Measurements from ENCODE around the gene CABLES1. TPM values are rescaled to one million over a fixed set of nuclear protein-coding genes. Genes with fewer than 3 reads are reported as not detected.

The CABLES1 gene
- total RNA-seq, 1 donor from 2014 or later: 50.9 TPM

DNA sequence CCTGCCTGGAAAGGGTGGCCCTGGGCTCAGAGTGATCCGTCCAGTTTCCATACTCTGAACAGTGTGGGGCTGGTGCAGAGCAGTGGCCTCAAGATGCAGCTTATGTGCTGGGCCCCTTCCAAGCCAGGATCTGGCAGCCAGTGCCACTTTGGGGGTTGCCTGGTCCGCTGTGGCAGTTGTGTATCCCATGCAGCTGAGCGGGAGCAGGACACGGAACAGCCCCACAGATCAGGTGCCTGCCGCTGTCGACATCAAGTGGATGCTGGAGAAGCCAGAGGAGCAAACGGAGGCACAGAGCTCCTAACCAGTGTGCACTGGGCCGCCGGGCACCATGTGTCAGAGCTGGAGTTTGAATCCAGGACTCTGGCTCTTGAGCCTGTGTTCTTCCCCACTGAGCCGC, 112.0 kb downstream of the CABLES1 start:
- H3K4me3 Mint-ChIP-seq (ENCODE audit: unreplicated experiment): no peak overlapping the region
- H3K27ac Mint-ChIP-seq (ENCODE audit: unreplicated experiment): no peak overlapping the region
- no peaks in the 10 kb centered on the region for H3K27me3 Mint-ChIP-seq (ENCODE audit: unreplicated experiment)
- no peaks in the 10 kb centered on the region for H3K4me1 Mint-ChIP-seq (ENCODE audit: unreplicated experiment)
- H3K9me3 Mint-ChIP-seq (ENCODE audit: unreplicated experiment): peaks cover 4% of the 10 kb centered on the region
- DNase-seq (ENCODE audit: extremely low spot score, unreplicated experiment): no peak
- peaks cover 36% of the 10 kb centered on the region for H3K36me3 Mint-ChIP-seq (ENCODE audit: unreplicated experiment)
- TF ChIP-seq, protein P1, sequence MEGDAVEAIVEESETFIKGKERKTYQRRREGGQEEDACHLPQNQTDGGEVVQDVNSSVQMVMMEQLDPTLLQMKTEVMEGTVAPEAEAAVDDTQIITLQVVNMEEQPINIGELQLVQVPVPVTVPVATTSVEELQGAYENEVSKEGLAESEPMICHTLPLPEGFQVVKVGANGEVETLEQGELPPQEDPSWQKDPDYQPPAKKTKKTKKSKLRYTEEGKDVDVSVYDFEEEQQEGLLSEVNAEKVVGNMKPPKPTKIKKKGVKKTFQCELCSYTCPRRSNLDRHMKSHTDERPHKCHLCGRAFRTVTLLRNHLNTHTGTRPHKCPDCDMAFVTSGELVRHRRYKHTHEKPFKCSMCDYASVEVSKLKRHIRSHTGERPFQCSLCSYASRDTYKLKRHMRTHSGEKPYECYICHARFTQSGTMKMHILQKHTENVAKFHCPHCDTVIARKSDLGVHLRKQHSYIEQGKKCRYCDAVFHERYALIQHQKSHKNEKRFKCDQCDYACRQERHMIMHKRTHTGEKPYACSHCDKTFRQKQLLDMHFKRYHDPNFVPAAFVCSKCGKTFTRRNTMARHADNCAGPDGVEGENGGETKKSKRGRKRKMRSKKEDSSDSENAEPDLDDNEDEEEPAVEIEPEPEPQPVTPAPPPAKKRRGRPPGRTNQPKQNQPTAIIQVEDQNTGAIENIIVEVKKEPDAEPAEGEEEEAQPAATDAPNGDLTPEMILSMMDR (IDR thresholded peaks at IDR 0.05): no peak

DNA sequence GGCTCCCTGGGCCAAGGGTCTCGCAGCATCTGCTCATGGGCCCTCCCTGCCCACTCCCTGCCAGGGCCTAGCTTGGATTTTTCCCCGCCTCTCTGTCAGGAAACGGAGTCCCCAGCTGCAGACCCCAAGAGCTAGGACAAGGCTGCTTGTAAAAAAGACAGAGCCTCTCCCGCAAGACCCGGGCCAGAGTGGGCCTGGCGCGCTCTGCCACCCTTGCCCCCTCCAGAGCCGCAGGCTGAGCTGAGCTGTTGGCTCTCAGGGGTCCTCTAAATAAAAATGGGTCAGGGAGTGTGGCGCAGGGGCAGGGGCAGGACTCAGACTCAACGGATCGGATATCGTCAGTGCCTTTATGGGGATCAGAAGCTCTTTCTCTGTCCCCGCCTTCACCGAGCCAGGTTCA, 112.6 kb downstream of the CABLES1 start:
- DNase-seq (ENCODE audit: extremely low spot score, unreplicated experiment): no peak
- H3K4me3 Mint-ChIP-seq (ENCODE audit: unreplicated experiment): no peak overlapping the region
- H3K27me3 Mint-ChIP-seq (ENCODE audit: unreplicated experiment): no peaks in the 10 kb centered on the region
- no peaks in the 10 kb centered on the region for H3K4me1 Mint-ChIP-seq (ENCODE audit: unreplicated experiment)
- no peak overlapping the region for H3K27ac Mint-ChIP-seq (ENCODE audit: unreplicated experiment)
- H3K36me3 Mint-ChIP-seq (ENCODE audit: unreplicated experiment): peaks cover 34% of the 10 kb centered on the region
- H3K9me3 Mint-ChIP-seq (ENCODE audit: unreplicated experiment): peaks cover 4% of the 10 kb centered on the region
- TF ChIP-seq, protein P1 (IDR thresholded peaks at IDR 0.05): no peak

DNA sequence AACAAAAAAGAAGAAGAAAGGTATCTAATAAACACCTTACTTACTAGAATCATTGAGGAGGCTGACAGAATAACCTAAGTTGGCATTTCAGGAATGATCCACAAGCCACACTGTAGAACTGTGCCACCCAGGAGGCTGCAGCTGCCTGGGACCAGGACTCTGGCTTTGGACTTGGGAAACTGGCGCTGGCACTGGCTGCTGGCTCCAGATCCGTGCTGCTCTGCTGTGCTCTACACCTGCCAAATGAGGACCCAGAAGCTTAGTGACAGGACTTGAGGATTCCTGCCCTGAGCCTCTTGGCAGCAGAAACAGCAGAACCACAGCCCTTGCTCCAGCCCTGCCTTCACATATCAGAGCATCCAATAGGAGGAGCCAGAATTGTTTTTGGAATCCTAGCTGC, 113.5 kb downstream of the CABLES1 start:
- Mint-ChIP-seq H3K27ac (ENCODE audit: unreplicated experiment) (no peak overlapping the region), H3K9me3 (ENCODE audit: unreplicated experiment) (peaks cover 4% of the 10 kb centered on the region), H3K4me1 (ENCODE audit: unreplicated experiment) (no peaks in the 10 kb centered on the region), H3K36me3 (ENCODE audit: unreplicated experiment) (peaks cover 40% of the 10 kb centered on the region), H3K4me3 (ENCODE audit: unreplicated experiment) (no peak overlapping the region), H3K27me3 (ENCODE audit: unreplicated experiment) (no peaks in the 10 kb centered on the region)
- DNase-seq (ENCODE audit: extremely low spot score, unreplicated experiment): no peak
- TF ChIP-seq, protein P1 (IDR thresholded peaks at IDR 0.05): no peak

DNA sequence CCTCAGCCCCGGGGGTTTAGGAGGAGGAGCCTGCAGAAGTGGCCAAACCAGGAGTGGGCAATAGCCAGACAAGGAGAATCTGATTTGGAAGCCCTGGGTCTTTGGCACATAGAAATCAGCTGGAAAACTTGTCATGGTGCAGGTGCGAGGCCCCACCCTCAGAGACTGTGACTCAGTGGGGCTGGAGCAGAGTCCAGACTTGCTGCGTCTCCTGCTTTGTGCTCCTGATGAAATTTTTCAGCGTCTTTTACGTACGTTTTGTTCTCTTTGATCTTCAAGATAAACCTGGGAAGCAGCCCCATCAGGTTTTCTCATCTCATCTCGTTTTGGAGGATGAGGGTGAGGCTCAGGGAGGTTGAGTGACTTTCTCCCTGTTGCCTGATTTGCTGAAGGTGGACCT, 114.1 kb downstream of the CABLES1 start:
- no peak overlapping the region for H3K4me3 Mint-ChIP-seq (ENCODE audit: unreplicated experiment)
- TF ChIP-seq, protein P1 (IDR thresholded peaks at IDR 0.05): no peak
- no peak overlapping the region for H3K27ac Mint-ChIP-seq (ENCODE audit: unreplicated experiment)
- H3K4me1 Mint-ChIP-seq (ENCODE audit: unreplicated experiment): no peaks in the 10 kb centered on the region
- no peaks in the 10 kb centered on the region for H3K27me3 Mint-ChIP-seq (ENCODE audit: unreplicated experiment)
- H3K9me3 Mint-ChIP-seq (ENCODE audit: unreplicated experiment): peaks cover 4% of the 10 kb centered on the region
- H3K36me3 Mint-ChIP-seq (ENCODE audit: unreplicated experiment): peaks cover 38% of the 10 kb centered on the region
- no peak for DNase-seq (ENCODE audit: extremely low spot score, unreplicated experiment)

DNA sequence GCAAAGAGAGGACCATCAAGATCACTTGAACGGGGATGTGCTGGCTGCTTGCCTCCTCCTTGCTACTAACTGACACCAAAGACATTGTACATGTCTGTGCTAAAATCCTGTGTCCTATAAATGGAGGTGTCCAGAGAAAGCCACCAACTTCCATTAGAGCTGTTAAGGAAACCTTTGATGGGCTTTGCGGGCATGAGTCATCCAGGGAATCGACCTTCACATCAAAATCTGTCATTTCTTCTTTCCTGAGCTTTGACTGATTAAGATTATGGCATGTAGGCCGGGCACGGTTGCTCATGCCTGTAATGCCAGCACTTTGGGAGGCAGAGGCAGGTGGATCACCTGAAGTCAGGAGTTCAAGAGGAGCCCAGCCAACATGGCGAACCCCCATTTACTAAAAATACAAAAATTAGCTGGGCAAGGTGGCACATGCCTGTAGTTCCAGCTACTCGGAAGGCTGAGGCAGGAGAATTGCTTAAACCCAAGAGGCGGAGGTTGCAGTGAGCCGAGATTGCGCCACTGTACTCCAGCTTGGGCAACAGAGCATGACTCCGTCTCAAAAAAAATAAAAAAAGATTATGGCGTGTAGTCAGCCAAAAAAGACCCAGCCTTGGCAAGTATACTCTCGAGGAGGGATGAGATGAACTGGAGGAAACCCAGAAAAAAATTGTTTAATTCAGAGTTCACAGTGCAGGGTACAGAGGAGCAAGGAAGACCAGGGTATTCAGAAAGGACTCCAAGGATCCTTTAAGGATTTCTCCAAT, 115.8 kb downstream of the CABLES1 start:
- Mint-ChIP-seq H3K9me3 (ENCODE audit: unreplicated experiment) (peaks cover 4% of the 10 kb centered on the region), H3K4me1 (ENCODE audit: unreplicated experiment) (no peaks in the 10 kb centered on the region), H3K4me3 (ENCODE audit: unreplicated experiment) (no peak overlapping the region), H3K27me3 (ENCODE audit: unreplicated experiment) (no peaks in the 10 kb centered on the region), H3K36me3 (ENCODE audit: unreplicated experiment) (peaks cover 42% of the 10 kb centered on the region), H3K27ac (ENCODE audit: unreplicated experiment) (no peak overlapping the region)
- TF ChIP-seq, protein P1 (IDR thresholded peaks at IDR 0.05): no peak
- DNase-seq (ENCODE audit: extremely low spot score, unreplicated experiment): no peak

All from osteocyte (in vitro differentiated cells).